ENCODE results near the gene IL23R.
"Not testable (repeated sequence)": the region's sequence is repeated elsewhere in the genome, so short reads cannot be mapped to it uniquely, and the experiment has no call there.

Gene IL23R

GRCh38 chr1:67166196-67166595, at the start of gene IL23R:
TSS of gene IL23R (plus strand) at chr1:67166454. CDS start at chr1:67168121, 1,667 bp downstream.
- in situ Hi-C loops (cut with HindIII; ENCODE audit: low sequenced_read_pairs) = no loop called here

- in situ Hi-C loops (cut with HindIII; ENCODE audit: low sequenced_read_pairs) = loop anchor here (5.0 kb wide), 1 partner anchor 91 kb away; no protein-coding TSS in a partner anchor
These were observed 48.1 kb upstream of the IL23R start for GRCh38 chr1:67118191-67118590.

- in situ Hi-C loops (cut with HindIII; ENCODE audit: low sequenced_read_pairs) = loop anchor here (5.0 kb wide), 1 partner anchor 91 kb away; no protein-coding TSS in a partner anchor
These were observed 47.6 kb upstream of the IL23R start for GRCh38 chr1:67118646-67119045.

GRCh38 chr1:67120855-67121619, 45.2 kb upstream of the IL23R start:
- in situ Hi-C loops (cut with HindIII; ENCODE audit: low sequenced_read_pairs) = no loop called here

- in situ Hi-C loops (cut with HindIII; ENCODE audit: low sequenced_read_pairs) = no loop called here
These were observed 41.8 kb upstream of the IL23R start for GRCh38 chr1:67124455-67124854.

GRCh38 chr1:67126111-67126746, 40.0 kb upstream of the IL23R start:
- in situ Hi-C loops (cut with HindIII; ENCODE audit: low sequenced_read_pairs) = no loop called here

- in situ Hi-C loops (cut with HindIII; ENCODE audit: low sequenced_read_pairs) = no loop called here
These were observed 39.3 kb upstream of the IL23R start for GRCh38 chr1:67126974-67127373.

GRCh38 chr1:67130673-67131072, 35.6 kb upstream of the IL23R start:
- in situ Hi-C loops (cut with HindIII; ENCODE audit: low sequenced_read_pairs) = no loop called here

GRCh38 chr1:67133177-67133576, 33.1 kb upstream of the IL23R start:
- in situ Hi-C loops (cut with HindIII; ENCODE audit: low sequenced_read_pairs) = no loop called here

GRCh38 chr1:67134695-67135094, 31.6 kb upstream of the IL23R start, which contains the start of gene C1orf141:
TSS of gene C1orf141 (minus strand) at chr1:67134970. CDS start at chr1:67127240, 7,730 bp downstream.
- in situ Hi-C loops (cut with HindIII; ENCODE audit: low sequenced_read_pairs) = loop anchor here (5.0 kb wide), 1 partner anchor 58 kb away; no protein-coding TSS in a partner anchor

GRCh38 chr1:67135354-67135753, 30.9 kb upstream of the IL23R start:
- in situ Hi-C loops (cut with HindIII; ENCODE audit: low sequenced_read_pairs) = loop anchor here (5.0 kb wide), 1 partner anchor 57 kb away; no protein-coding TSS in a partner anchor

- in situ Hi-C loops (cut with HindIII; ENCODE audit: low sequenced_read_pairs) = loop anchor here (5.0 kb wide), 1 partner anchor 55 kb away; no protein-coding TSS in a partner anchor
These were observed 28.9 kb upstream of the IL23R start for GRCh38 chr1:67137307-67137753.

- in situ Hi-C loops (cut with HindIII; ENCODE audit: low sequenced_read_pairs) = loop anchor here (5.0 kb wide), 1 partner anchor 53 kb away; no protein-coding TSS in a partner anchor
These were observed 27.3 kb upstream of the IL23R start for GRCh38 chr1:67138813-67139499.

- in situ Hi-C loops (cut with HindIII; ENCODE audit: low sequenced_read_pairs) = no loop called here
These were observed 25.8 kb upstream of the IL23R start for GRCh38 chr1:67140460-67140859.

- in situ Hi-C loops (cut with HindIII; ENCODE audit: low sequenced_read_pairs) = not testable (repeated sequence)
These were observed 24.4 kb upstream of the IL23R start for GRCh38 chr1:67141832-67142231.

GRCh38 chr1:67142931-67143330, 23.3 kb upstream of the IL23R start:
- in situ Hi-C loops (cut with HindIII; ENCODE audit: low sequenced_read_pairs) = no loop called here

GRCh38 chr1:67143966-67144365, 22.3 kb upstream of the IL23R start:
- in situ Hi-C loops (cut with HindIII; ENCODE audit: low sequenced_read_pairs) = no loop called here

GRCh38 chr1:67144696-67145095, 21.6 kb upstream of the IL23R start:
- in situ Hi-C loops (cut with HindIII; ENCODE audit: low sequenced_read_pairs) = no loop called here

GRCh38 chr1:67146101-67146500, 20.2 kb upstream of the IL23R start:
- in situ Hi-C loops (cut with HindIII; ENCODE audit: low sequenced_read_pairs) = no loop called here

GRCh38 chr1:67146539-67146938, 19.7 kb upstream of the IL23R start:
- in situ Hi-C loops (cut with HindIII; ENCODE audit: low sequenced_read_pairs) = no loop called here

GRCh38 chr1:67147973-67148372, 18.3 kb upstream of the IL23R start:
- in situ Hi-C loops (cut with HindIII; ENCODE audit: low sequenced_read_pairs) = not testable (repeated sequence)

All from endothelial cell of hepatic sinusoid (primary cell).